GM12874 (cell line): ENCODE data around the gene SPAG6.

Source experiments
- CTCF ChIP-seq: IDR thresholded peaks from 2 replicates; pipeline ENCODE4 v1.5.1; 2011; ENCODE audit warnings: low read depth, mild to moderate bottlenecking, control low read depth, low read length, moderate library complexity; ENCODE audit not compliant: insufficient read depth

The SPAG6 gene

GRCh38 chr10:22410394-22410793 is 65.1 kb downstream of the SPAG6 start:
- TF ChIP-seq CTCF: no peak

- no peak for TF ChIP-seq CTCF
Observed at GRCh38 chr10:22410846-22411245, 65.5 kb downstream of the SPAG6 start.

DNA sequence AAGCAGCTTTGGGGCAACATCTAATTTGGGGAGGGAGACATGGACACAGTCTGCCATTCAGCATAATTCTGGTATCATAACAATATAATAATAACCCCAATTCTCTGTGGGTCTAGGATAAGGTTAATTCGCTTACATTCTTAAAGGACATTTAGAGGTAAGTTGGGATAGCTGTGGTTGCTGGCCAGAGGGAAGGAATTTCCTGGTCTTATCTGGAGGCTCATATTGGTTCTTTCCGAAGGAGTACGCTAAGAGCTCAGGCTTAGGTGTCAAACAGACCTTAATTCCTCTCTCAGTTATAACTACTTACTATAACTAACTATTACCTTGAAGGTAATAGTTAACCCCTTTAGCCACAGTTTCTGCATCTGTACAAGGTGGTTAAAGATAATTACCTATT is 68.8 kb downstream of the SPAG6 start:
- TF ChIP-seq CTCF: no peak

DNA sequence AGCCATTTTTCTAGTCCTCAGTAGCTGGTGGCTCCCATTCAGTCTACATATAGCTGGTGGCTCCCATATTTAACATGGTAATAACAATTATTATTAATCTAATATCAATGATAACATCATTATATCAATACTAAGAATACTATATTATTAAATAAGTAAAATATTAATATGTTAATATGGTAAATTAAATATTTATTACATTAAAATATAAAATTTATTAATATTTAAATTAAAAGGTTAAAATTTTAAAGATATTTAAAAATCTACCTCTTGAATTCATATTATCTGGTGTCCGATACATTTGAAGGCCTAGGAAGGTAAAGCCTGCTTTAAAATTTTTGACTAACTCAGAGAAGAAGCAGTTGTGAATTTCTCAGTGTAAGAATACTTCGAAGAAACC is 69.8 kb downstream of the SPAG6 start:
- no peak for TF ChIP-seq CTCF

DNA sequence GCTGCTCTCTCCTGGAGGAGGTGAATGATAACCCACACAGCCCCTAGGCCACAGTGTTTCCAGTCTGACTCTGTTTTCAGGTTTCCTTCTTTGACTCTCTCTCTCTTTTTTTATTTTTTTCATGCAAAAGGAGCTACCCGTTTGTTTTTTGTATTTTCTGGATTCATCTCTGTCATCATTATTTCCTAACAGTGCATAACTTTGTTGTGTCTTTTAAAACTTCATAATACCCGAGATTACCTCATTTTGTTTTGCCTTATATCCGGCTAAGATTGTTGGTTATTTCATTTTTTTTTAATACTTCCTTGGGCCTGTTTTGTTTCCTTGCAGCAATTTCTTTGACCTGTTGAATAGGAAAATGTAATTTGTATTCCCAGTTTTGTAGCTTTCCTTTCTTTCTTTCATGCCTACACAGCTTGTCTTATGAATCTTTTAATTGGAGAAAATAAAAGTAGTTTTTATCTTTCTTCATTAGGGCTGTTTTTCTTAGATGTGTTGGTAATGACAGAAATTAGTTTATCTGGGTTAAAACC is 72.5 kb downstream of the SPAG6 start:
- no peak for TF ChIP-seq CTCF

- TF ChIP-seq CTCF: no peak
Observed at GRCh38 chr10:22420787-22421517, 75.7 kb downstream of the SPAG6 start.

GRCh38 chr10:22426653-22427052 is 81.4 kb downstream of the SPAG6 start:
- TF ChIP-seq CTCF: no peak
